IPS-18a (cell line): ENCODE measurements around the gene SIL1.
"Not testable (repeated sequence)": the region's sequence is repeated elsewhere in the genome, so short reads cannot be mapped to it uniquely, and the experiment has no call there.

Experiments
- H3K27ac ChIP-seq: one replicate; pipeline ENCODE4 v1.5.1; 2013; ENCODE audit warnings: low read length
- H3K27me3 ChIP-seq: one replicate; pipeline ENCODE4 v1.6.1; 2013; ENCODE audit warnings: mild to moderate bottlenecking, low read length; ENCODE audit not compliant: control insufficient read depth, insufficient read depth
- H3K36me3 ChIP-seq: one replicate; pipeline ENCODE4 v1.6.1; 2013; ENCODE audit warnings: low read depth, low read length; ENCODE audit not compliant: control insufficient read depth
- H3K4me1 ChIP-seq: one replicate; pipeline ENCODE4 v1.6.1; 2013; ENCODE audit warnings: low read depth, low read length; ENCODE audit not compliant: control insufficient read depth
- H3K4me3 ChIP-seq: one replicate; pipeline ENCODE4 v1.5.1; 2013; ENCODE audit warnings: low read length
- H3K9ac ChIP-seq: one replicate; pipeline ENCODE4 v1.6.1; 2013; ENCODE audit warnings: mild to moderate bottlenecking, low read length, moderate library complexity
- H3K9me3 ChIP-seq: one replicate; pipeline ENCODE4 v1.6.1; 2013; ENCODE audit warnings: low read depth, low read length; ENCODE audit not compliant: control insufficient read depth

The SIL1 gene

GRCh38 chr5:139036332-139036731 lies 161.8 kb downstream of the SIL1 start:
- not testable (repeated sequence) for H3K4me3 ChIP-seq, H3K27me3 ChIP-seq, H3K27ac ChIP-seq, H3K36me3 ChIP-seq, H3K4me1 ChIP-seq, H3K9me3 ChIP-seq, H3K9ac ChIP-seq

GRCh38 chr5:139027150-139027549 lies 171.0 kb downstream of the SIL1 start:
- Histone ChIP-seq H3K4me3 (no peak overlapping the region), H3K4me1 (no peaks in the 10 kb centered on the region), H3K9me3 (no peaks in the 10 kb centered on the region), H3K36me3 (no peaks in the 10 kb centered on the region), H3K9ac (no peak overlapping the region), H3K27ac (no peak overlapping the region), H3K27me3 (no peaks in the 10 kb centered on the region)

- Histone ChIP-seq H3K9ac (no peak overlapping the region), H3K9me3 (no peaks in the 10 kb centered on the region), H3K36me3 (no peaks in the 10 kb centered on the region), H3K27ac (no peak overlapping the region), H3K4me3 (no peak overlapping the region), H3K27me3 (no peaks in the 10 kb centered on the region), H3K4me1 (no peaks in the 10 kb centered on the region)
Observed at GRCh38 chr5:139025651-139026050, 172.5 kb downstream of the SIL1 start.

GRCh38 chr5:139023286-139023685 lies 174.9 kb downstream of the SIL1 start:
- Histone ChIP-seq H3K36me3 (no peaks in the 10 kb centered on the region), H3K4me1 (no peaks in the 10 kb centered on the region), H3K4me3 (no peak overlapping the region), H3K27me3 (no peaks in the 10 kb centered on the region), H3K9me3 (no peaks in the 10 kb centered on the region), H3K27ac (no peak overlapping the region), H3K9ac (no peak overlapping the region)

- Histone ChIP-seq H3K36me3 (no peaks in the 10 kb centered on the region), H3K9ac (no peak overlapping the region), H3K27me3 (no peaks in the 10 kb centered on the region), H3K9me3 (no peaks in the 10 kb centered on the region), H3K4me3 (no peak overlapping the region), H3K4me1 (no peaks in the 10 kb centered on the region), H3K27ac (no peak overlapping the region)
Observed at GRCh38 chr5:139022528-139022927, 175.6 kb downstream of the SIL1 start.

GRCh38 chr5:139021346-139021745 lies 176.8 kb downstream of the SIL1 start:
- H3K36me3 ChIP-seq, result no peaks in the 10 kb centered on the region
- no peak overlapping the region for H3K9ac ChIP-seq
- no peak overlapping the region for H3K4me3 ChIP-seq
- H3K4me1 ChIP-seq, result no peaks in the 10 kb centered on the region
- no peak overlapping the region for H3K27ac ChIP-seq
- no peaks in the 10 kb centered on the region for H3K9me3 ChIP-seq
- no peaks in the 10 kb centered on the region for H3K27me3 ChIP-seq

- H3K27me3 ChIP-seq, result no peaks in the 10 kb centered on the region
- H3K36me3 ChIP-seq, result no peaks in the 10 kb centered on the region
- no peak overlapping the region for H3K4me3 ChIP-seq
- no peak overlapping the region for H3K27ac ChIP-seq
- H3K9me3 ChIP-seq, result no peaks in the 10 kb centered on the region
- H3K4me1 ChIP-seq, result no peaks in the 10 kb centered on the region
- H3K9ac ChIP-seq, result no peak overlapping the region
Observed at GRCh38 chr5:139019880-139020279, 178.3 kb downstream of the SIL1 start.

- no peak overlapping the region for H3K4me3 ChIP-seq
- H3K27me3 ChIP-seq, result no peaks in the 10 kb centered on the region
- no peaks in the 10 kb centered on the region for H3K9me3 ChIP-seq
- H3K36me3 ChIP-seq, result no peaks in the 10 kb centered on the region
- H3K9ac ChIP-seq, result no peak overlapping the region
- H3K27ac ChIP-seq, result no peak overlapping the region
- H3K4me1 ChIP-seq, result no peaks in the 10 kb centered on the region
Observed at GRCh38 chr5:139019211-139019610, 179.0 kb downstream of the SIL1 start.

GRCh38 chr5:139017624-139018023 lies 180.5 kb downstream of the SIL1 start:
- Histone ChIP-seq H3K36me3 (no peaks in the 10 kb centered on the region), H3K9me3 (no peaks in the 10 kb centered on the region), H3K27me3 (no peaks in the 10 kb centered on the region), H3K9ac (no peak overlapping the region), H3K27ac (no peak overlapping the region), H3K4me1 (no peaks in the 10 kb centered on the region), H3K4me3 (no peak overlapping the region)

GRCh38 chr5:139016186-139016585 lies 182.0 kb downstream of the SIL1 start:
- H3K4me1 ChIP-seq, result peaks cover 4% of the 10 kb centered on the region
- no peaks in the 10 kb centered on the region for H3K9me3 ChIP-seq
- H3K4me3 ChIP-seq, result no peak overlapping the region
- H3K27me3 ChIP-seq, result no peaks in the 10 kb centered on the region
- no peak overlapping the region for H3K27ac ChIP-seq
- H3K9ac ChIP-seq, result no peak overlapping the region
- H3K36me3 ChIP-seq, result no peaks in the 10 kb centered on the region

GRCh38 chr5:139014726-139015125 lies 183.4 kb downstream of the SIL1 start:
- no peak overlapping the region for H3K27ac ChIP-seq
- peaks cover 4% of the 10 kb centered on the region for H3K4me1 ChIP-seq
- no peaks in the 10 kb centered on the region for H3K9me3 ChIP-seq

GRCh38 chr5:139012176-139012575 lies 186.0 kb downstream of the SIL1 start:
- Histone ChIP-seq H3K4me3 (no peak overlapping the region), H3K4me1 (peaks cover 4% of the 10 kb centered on the region), H3K9me3 (no peaks in the 10 kb centered on the region), H3K27ac (no peak overlapping the region), H3K9ac (no peak overlapping the region), H3K27me3 (no peaks in the 10 kb centered on the region), H3K36me3 (no peaks in the 10 kb centered on the region)

More at GRCh38 chr5:139014726-139015125, 183.4 kb downstream of the SIL1 start:
- no peaks in the 10 kb centered on the region for H3K36me3 ChIP-seq
- no peak overlapping the region for H3K9ac ChIP-seq
- no peaks in the 10 kb centered on the region for H3K27me3 ChIP-seq
- H3K4me3 ChIP-seq, result no peak overlapping the region
